HTR-8/SVneo (cell line): ENCODE data around the gene ARSA.
"Not testable (repeated sequence)": the region's sequence is repeated elsewhere in the genome, so short reads cannot be mapped to it uniquely, and the experiment has no call there.

ENCODE experiments used
- DNase-seq: peaks from one replicate; pipeline ENCODE4 v3.0.0; 2011; ENCODE audit warnings: low spot score, mixed read lengths; ENCODE audit not compliant: insufficient read length
- FAIRE-seq: peaks from 2 replicates; lab custom pipeline; 2011; peaks lifted over from hg19 to GRCh38; lab: Jason Lieb, UNC

ARSA gene

DNA sequence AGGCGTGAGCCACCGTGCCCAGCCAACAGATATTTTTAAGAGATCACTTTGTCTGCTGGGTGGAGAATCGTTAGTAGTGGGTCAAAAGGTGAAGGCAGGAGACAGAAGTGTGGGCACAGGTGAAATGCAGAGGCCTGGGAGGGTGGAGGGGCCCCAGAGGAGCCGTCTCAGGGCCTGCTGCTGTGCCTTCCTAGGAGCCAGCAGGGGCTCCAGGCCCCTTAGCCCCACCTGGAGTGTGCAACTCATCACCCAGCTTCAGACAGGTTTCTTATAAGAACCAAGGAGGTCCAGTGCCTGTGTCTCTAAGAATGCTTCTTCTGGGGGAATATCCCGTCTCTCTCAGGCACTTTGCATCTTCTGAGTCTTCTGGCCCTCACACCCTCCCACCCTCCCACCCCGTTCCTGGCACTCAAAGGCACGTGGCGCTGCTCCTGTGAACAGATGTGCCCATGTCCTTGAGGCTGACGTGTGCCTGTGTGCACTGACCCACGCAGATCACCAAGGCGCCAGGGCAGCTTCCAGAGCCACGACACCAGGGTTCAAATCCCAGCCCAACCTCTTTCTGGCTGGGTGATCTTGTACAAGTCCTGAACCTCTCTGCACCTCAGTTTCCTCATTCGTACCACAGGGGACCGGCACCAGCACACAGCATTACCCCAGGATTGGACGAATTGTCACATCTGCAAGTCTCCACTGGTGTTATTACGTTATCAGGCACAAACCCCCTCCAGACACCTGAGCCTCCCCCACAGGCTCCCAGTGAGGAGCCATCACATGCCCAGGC, 3.4 kb downstream of the ARSA start:
- no peak for FAIRE-seq

DNA sequence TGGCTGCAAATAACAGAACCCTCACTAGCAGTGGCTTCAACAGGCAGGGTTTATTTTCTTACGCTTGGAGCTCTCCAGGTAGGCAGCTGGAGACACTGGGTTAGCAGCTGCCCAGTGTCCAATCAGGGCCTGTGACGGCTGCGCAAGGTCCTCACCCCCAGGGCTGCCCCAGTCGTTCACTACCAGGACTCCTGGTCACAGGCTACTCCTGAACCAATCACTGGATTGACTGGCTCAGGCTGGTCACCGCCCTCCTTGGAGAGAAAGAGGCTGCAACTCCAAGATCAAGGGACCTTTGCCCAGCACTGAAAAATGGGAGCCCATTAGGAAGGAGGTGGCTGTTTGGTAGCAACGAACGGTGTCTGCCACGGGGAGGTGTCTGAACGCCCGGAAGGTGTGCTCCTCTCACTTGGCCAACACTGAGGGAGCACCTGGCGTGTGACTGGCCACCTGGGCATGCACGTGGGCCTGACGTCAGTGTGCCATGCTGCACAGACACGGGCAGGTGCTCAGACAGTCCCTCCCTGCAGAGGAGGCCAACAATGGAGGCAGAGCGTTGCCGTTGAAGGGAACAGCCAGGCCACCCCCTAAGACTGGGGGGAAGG, 5.1 kb downstream of the ARSA start:
- FAIRE-seq (no peak), DNase-seq (no peak)

More for the DNA sequence above, 3.4 kb downstream of the ARSA start:
- DNase-seq = no peak

DNA sequence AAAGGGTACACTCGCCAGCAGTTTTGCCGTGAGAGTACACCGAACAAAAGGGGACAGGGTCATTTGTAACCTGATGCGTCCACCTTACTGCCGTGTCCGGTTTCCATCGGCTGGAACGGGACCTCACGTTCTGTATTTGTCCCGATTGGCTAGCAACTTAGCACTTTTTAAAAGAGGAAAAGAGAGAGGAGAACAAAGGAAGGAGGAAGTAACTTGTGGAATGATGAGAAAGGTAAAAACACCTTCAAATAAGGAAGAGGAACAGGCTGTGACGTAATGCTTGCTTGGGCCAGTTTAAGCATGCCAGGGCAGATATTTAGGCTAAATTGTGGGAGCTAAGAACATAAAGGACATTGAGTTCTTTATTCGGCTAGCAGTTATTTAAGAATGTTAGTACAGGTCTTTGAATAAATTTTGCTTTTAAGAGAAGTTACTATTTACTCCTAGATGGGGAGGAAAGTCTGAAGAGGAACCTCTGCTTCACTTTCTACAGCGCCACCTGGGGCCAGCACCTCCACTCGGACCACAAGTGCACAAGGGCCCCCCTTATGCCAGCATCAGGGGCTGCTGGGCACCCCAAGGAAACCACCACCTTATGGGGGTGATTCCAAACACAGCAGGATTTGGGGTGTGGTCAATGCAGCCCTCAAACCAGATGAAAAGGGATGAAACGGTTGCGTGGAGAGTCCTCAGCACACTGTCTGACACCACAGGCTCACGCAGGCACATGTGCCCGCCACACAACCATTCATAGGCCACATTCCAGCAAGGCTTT, 5.8 kb downstream of the ARSA start:
- DNase-seq = no peak
- no peak for FAIRE-seq

DNA sequence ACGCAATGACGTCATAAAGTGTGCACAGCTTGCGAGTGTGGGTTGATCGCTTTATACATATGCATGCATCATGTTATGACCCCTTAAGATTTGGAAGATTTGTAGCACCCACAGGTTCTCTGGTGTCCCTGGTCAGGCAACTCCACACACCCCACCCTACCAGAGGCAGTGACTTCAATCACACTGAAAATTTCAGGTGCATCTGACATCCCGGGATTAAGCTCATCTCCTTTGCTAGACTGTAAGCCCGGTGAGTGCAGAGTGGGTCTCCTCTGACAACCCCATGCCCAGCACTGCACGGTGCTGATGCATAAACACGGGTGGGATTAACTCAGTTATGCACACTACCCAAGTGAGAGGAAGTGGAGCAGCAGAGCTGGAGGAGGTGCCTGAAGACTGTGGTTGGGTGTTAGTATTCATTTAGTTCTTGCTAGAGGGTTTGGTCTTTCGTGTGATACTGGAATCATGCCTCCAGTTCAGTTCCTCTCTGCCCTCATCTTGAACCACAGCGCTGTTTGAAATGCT, 6.5 kb downstream of the ARSA start:
- FAIRE-seq = no peak

DNA sequence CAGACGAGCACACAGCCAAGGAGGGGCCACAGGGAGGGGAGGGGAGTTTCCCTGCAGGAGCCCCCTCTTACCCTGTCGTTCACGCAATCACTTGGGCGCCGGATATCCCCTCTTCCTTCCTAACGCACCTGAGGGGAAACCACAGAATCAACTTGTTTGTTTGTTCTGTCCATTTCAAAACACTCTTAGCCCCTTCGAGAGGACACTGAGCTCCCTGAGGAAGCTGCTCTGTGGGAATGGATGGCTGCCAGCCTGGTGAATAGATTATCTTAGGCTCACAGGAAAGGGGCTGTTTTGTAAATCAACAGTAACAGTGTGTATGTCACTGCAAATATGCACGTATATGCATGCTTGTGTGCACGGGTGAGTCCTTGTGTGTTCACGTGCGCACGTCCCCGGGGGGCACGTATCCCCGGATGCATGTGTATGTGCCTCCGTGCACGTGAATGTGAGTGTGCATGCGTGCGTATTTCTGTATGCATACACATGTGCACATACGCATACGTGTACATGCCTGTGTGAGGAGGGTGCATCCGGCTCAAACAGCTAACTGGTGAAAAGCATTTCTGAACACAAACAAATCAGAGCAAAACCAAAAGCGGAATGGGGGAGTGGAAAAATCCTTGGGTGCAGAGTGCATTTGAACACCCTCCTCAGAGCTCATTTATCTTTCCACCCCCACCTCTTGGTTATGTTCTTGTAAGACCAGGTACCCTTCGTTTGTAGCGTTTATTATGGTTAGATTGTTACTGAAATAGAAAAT, 7.2 kb downstream of the ARSA start:
- FAIRE-seq (no peak), DNase-seq (peak; percentile 66)

More for the DNA sequence above, 6.5 kb downstream of the ARSA start:
- no peak for DNase-seq

DNA sequence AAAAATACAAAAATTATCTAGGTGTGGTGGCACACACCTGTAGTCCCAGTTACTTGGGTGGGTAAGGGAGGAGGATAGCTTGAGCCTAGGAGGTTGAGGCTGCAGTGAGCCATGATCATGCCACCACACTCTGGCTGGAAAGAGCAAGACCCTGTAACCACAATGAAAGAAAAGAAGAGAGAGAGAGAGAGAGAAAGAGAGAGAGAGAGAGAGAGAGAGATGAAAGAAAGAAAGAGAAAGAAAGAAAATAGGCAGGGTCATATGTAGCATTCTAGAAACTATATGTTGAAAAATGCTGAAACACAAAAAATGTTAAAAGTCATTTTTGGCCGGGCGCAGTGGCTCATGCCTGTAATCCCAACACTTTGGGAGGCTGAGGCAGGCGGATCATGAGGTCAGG, 13.7 kb downstream of the ARSA start:
- DNase-seq, FAIRE-seq: not testable (repeated sequence)

DNA sequence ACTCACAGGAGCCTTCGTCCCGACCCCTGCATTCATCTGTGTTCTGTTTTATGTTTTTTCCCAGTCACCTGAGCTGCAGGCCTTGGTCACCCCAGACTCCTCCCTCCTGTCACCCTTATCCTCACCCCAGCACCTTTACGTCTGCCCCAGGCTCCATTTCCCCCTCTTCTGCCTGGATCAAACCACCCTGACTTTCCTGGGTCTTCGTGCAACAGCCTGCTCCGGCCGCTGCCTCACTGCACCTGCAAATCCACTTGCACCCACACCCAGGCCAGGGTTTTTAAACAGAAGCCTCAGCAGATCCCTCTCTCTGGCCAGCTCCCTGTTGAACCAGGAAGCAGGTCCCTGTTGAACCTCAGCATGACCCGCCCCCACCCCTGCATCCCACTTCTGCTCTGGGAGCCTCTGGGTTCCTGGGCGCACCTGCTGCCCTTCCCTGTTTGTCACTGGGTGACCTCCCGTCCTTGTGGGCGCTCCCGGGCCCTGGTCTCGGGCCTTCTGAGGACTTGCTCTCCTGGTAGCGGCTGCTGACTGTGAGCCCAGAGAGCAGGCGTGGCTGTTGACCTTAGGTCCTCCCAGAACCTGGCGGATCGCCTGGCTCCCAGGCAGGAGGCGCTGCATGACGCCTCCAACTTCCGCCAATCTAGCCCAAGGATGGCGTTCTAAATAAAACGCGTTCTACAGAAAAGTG, 14.5 kb downstream of the ARSA start:
- DNase-seq = no peak
- FAIRE-seq = no peak

DNA sequence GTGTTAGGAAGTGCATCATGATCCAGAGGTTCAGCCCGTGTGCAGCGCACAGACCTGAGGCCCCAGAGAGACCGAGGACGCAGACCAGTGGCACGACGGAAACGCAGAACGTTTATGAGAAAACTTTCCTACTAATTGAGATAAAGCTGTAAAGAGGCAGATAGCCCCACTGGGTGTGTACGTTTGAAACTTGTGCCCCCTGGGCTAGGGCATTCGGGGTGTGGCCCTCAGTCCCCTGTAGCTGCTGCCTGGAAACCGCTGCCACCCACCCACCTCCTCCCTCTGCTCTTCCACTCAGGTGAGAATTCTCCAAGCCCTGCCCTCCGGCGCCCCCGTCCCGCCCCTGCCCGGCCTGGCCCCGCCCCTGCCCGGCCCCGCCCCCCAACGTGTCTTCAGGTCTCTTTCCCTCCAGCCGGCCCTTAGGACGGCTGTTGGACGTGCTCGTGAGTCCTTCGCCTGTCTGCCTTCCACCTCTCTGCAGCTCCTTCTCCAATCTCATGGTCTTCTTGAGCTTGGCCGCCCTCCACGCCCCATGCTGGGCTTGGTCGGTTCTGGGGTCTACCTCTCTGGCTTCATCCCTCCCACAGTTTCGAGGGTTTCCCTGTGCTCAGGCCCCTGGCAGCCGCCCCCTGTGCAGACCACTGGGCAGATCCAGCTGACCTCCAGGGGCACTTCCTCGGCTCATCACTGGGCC, 15.3 kb downstream of the ARSA start:
- FAIRE-seq = no peak
- no peak for DNase-seq

DNA sequence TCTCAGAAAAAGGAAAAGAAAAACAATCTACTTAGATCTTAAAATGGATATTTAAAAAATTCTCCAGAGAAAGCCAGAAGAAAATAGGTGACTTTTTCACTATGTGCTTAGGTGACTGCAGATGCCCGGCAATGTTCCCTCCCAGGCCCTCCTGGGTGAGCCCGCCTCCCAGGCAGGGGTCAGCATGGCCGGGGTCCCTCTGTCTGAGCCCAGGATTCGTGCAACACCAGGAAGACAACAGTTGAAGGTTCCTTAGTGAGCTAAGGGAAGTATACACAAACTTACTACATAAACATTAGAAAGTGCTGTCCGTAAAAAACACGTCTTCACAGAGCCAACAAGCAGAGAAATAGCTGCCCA, 15.8 kb downstream of the ARSA start:
- FAIRE-seq (no peak), DNase-seq (no peak)

DNA sequence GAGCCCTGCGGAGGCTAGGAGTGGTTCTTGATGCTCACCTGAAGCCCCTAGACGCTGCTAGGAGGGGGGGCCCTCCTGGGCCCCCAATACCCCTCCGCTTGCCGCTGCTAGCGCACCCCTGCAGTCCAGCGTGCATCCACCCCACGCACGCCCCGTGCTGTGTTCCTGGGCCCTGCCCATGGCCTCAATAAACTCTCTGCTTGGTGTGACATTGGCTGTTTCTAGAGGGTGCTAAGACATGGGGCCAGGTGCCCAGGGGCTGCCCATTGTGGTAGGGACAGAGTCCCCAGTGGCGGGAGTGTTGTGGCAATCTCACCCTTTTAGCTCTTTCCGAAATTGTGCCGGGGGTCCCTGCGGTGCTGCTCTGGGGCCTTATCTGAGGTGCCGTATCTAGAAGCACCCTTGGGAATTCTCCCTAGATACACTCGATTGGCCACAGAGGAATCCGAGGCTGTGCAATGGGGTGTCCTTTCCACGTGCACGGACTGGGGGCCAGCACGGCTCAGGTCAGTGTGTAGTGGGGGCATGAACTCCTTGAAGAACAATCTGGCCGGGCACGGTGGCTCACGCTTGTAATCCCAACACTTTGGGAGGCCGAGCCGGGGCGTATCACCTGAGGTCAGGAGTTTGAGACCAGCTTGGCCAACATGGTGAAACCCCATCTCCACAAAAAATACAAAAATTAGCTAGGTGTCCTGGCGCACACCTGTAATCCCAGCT, 16.5 kb downstream of the ARSA start:
- no peak for FAIRE-seq
- DNase-seq = no peak

DNA sequence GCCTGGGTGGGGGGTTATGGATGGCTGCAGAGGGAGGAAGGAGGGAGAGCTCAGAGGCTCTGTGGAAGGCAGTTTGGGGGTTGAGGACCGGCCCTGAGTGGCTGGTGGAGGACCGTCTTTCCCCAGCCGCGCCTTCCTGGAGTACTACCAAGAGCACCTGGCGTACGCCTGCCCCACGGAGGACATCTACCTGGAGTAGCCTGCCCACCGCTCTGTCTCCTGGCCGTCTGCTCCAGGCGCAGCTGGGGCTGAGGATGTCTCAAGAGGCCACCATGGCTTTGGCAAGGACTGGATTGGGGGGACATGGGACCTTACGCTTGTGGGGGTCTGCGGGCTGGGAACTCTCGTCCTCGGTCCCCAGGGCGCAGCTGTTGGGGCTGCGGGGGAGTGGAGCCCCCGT, 17.4 kb downstream of the ARSA start:
- DNase-seq (no peak), FAIRE-seq (no peak)

DNA sequence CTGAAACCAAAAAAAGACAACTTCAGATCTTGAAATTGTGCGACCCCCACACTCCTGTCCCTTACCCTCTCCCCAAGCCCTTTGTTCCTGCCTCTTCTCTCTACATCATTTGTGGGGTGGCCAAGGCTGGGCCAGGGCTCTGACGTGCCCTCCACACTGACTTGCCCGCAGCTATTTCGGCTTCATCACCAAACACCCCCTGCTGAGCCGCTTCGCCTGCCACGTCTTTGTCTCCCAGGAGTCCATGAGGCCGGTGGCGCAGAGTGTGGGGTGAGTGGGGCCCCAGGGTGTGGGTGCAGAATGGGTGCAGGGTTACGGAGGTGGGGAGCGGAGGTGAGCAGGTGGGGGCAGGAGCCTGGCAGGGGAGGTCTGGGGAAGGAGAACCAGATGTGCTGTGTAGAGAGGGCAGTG, 17.9 kb downstream of the ARSA start:
- FAIRE-seq = no peak
- no peak for DNase-seq

DNA sequence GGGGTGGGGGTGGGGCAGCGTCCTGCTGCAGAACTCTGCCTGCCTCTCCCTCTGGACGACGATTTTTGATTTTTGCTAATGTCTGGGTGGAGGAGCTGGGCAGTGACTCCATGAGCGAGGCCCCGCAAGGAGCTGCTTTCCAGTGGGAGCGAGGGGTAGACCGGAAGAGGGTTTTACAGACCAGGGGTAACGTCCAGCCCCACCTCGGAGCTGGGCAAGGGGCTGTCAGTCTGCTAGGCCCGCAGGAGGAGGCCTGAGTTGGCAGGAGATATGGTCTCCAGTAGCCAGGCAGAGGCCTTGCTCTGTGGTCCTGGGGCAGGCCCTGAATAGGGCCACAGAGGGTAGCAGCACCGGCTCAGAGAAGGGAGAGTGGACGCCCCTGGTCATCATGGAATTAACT, 18.4 kb downstream of the ARSA start:
- DNase-seq (no peak), FAIRE-seq (no peak)

DNA sequence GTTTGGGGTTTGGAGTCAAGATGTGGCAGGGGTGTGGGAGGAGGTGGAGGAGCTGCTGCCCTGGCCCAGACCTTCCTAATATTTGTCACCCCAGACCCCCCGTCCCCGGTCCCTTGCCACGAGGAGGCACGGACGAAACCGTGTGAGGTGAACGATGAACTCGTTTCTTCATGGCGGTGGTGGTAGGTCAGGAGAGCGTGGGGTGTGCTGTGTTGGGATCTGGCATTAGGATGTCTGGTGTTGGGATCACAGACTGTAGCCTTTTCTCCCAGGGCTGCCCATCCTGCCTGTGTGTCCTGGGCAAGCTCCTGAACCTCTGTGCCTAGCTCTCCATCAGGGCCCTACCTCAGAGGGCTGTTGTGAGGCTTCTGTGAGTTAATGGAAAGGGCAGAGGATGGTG, 19.0 kb downstream of the ARSA start:
- FAIRE-seq = no peak

DNA sequence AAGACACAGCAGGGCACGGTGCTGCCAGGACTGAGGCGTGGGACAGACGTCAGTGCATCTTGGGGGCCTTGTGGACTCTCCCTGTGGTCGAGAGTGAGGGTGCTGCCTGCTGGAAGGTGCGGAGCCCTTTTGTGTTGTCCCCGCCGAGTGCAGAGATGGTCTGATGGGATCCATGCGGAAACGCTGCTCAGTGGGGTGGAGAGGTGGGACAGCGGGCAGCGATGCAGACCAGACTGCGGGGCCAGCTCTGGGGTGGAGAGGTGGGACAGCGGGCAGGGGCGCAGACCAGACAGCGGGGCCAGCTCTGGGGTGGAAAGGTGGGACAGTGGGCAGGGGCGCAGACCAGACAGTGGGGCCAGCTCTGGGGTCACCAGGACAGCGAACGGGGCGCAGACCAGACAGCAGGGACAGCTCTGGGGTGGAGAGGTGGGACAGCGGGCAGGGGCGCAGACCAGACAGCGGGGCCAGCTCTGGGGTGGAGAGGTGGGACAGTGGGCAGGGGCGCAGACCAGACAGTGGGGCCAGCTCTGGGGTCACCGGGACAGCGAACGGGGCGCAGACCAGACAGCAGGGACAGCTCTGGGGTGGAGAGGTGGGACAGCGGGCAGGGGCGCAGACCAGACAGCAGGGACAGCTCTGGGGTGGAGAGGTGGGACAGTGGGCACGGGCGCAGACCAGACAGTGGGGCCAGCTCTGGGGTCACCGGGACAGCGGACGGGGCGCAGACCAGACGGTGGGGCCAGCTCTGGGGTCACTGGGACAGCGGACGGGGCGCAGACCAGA, 19.7 kb downstream of the ARSA start:
- not testable (repeated sequence) for FAIRE-seq

More for the DNA sequence above, 19.0 kb downstream of the ARSA start:
- no peak for DNase-seq

DNA sequence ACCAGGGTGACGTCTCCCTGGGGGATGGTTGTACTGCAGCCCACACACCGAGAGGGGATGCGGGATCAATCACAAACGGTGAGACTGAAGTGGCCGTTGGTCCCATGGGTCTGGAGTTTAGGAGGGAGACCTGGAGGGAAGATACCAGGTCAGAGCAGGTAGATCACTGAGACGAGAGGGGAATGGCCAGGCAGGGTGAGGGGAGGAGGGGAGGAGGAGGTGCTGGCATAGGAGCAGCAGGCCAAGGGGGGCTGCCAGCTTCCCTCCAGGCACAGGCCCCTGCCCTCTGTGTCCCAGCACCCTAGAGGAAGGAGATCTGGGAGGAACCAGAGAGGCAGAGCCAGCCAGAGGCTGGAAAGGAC, 20.3 kb downstream of the ARSA start:
- FAIRE-seq = no peak
- no peak for DNase-seq

More for the DNA sequence above, 19.7 kb downstream of the ARSA start:
- DNase-seq = not testable (repeated sequence)

DNA sequence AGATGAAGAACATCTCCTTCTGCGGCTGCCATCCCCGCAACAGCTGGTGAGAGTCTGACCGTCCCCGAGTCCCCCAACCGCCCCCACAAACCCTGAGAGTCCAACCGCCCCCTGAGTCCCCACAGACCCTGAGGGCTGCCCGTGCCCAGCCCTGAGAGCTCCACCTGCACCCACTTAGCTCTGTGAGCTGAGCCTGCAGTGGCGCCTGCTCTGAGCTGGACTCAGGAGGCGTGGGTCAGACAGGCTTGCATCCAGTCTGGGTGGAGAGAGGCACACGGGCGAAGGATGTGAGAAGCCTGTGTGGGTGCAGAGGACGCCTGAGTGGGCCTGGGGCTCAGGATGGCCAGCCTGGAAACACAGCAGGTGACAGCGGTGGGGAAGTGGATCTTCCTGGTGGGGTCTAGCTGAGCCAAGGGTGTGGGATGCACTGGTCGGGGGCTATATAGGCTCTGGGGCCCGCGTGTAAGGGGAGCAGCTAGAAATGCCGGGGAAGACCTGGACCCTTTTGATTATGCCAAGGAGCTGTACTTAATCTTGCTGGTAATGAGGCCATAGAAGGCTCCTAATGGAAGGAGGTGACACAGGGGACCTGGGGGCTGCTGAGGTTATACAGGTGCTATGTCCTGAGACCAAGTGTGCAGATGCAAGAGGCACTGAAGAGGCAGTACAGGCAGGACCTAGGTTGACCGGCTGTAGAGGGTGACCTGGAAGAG, 20.9 kb downstream of the ARSA start:
- no peak for DNase-seq

More for the DNA sequence above, 20.9 kb downstream of the ARSA start:
- FAIRE-seq = no peak
